Loucy (cell line): Measurements from ENCODE around the gene SUN2.

Experiments used
- H2AFZ ChIP-seq: fragments of 200-600 bp; sonication (generic); 2 replicates; pipeline ENCODE4 v1.6.0; 2016; ENCODE audit warnings: antibody characterized with exemption, mild to moderate bottlenecking, low read length, moderate library complexity
- H3F3A ChIP-seq: fragments of 200-600 bp; 2 replicates; pipeline ENCODE4 v1.6.0; 2016; ENCODE audit warnings: antibody characterized with exemption, low read depth, mild to moderate bottlenecking
- H3K27me3 ChIP-seq: fragments of 200-600 bp; sonication (generic); 2 replicates; pipeline ENCODE4 v1.6.1; 2014; ENCODE audit warnings: low read length, mild to moderate bottlenecking; ENCODE audit not compliant: insufficient read depth, poor library complexity, severe bottlenecking
- H3K36me3 ChIP-seq: fragments of 200-600 bp; sonication (generic); 2 replicates; pipeline ENCODE4 v1.6.1; 2016; ENCODE audit warnings: low read length; ENCODE audit not compliant: insufficient read depth
- H3K4me1 ChIP-seq: fragments of 200-600 bp; sonication (generic); 2 replicates; pipeline ENCODE4 v1.5.1; 2014; ENCODE audit warnings: low read length, mild to moderate bottlenecking; ENCODE audit not compliant: insufficient read depth, poor library complexity, severe bottlenecking
- H3K4me2 ChIP-seq: fragments of 200-600 bp; sonication (generic); 2 replicates; pipeline ENCODE4 v1.6.0; 2014; ENCODE audit warnings: antibody characterized with exemption, low read length, low read depth, mild to moderate bottlenecking; ENCODE audit not compliant: poor library complexity, severe bottlenecking
- H3K4me3 ChIP-seq: fragments of 200-600 bp; sonication (generic); 2 replicates; pipeline ENCODE4 v1.5.1; 2014; ENCODE audit warnings: low read length, mild to moderate bottlenecking, mixed read lengths; ENCODE audit not compliant: poor library complexity, severe bottlenecking
- H3K79me2 ChIP-seq: fragments of 200-600 bp; sonication (generic); 2 replicates; pipeline ENCODE4 v1.6.1; 2014; ENCODE audit warnings: low read length; ENCODE audit not compliant: insufficient read depth
- H3K9ac ChIP-seq: fragments of 200-600 bp; sonication (generic); 2 replicates; pipeline ENCODE4 v1.6.0; 2014; ENCODE audit warnings: mild to moderate bottlenecking, low read depth, low read length, moderate library complexity; ENCODE audit not compliant: poor library complexity, severe bottlenecking
- H3K9me2 ChIP-seq: fragments of 200-600 bp; sonication (generic); replicated peaks from 2 replicates; pipeline ENCODE4 v1.6.1; 2016; ENCODE audit warnings: low read depth, low read length, mixed read lengths
- H3K9me3 ChIP-seq: fragments of 200-600 bp; sonication (generic); 2 replicates; pipeline ENCODE4 v1.6.1; 2014; ENCODE audit warnings: mild to moderate bottlenecking, antibody characterized with exemption, low read length, low read depth; ENCODE audit not compliant: insufficient read depth
- H4K20me1 ChIP-seq: fragments of 200-600 bp; sonication (generic); 2 replicates; pipeline ENCODE4 v1.6.0; 2014; ENCODE audit warnings: antibody characterized with exemption, low read length, mild to moderate bottlenecking; ENCODE audit not compliant: insufficient read depth, poor library complexity, severe bottlenecking
- EZH2phosphoT487 ChIP-seq: fragments of 200-600 bp; IDR thresholded peaks from 2 replicates; pipeline ENCODE4 v1.6.1; 2018; ENCODE audit warnings: antibody characterized with exemption, mild to moderate bottlenecking, moderate library complexity, borderline replicate concordance
- TF ChIP-seq, protein P1 (sequence below): fragments of 200-600 bp; sonication (generic); conservative IDR thresholded peaks from 2 replicates; pipeline ENCODE4 v1.5.1; 2014; ENCODE audit warnings: mild to moderate bottlenecking, antibody characterized with exemption, low read length

The SUN2 gene

GRCh38 chr22:38728871-38729796, 26.7 kb downstream of the SUN2 start:
- Histone ChIP-seq H4K20me1 (peaks cover 3% of the 10 kb centered on the region), H3K9ac (no peak overlapping the region), H3K79me2 (no peaks in the 10 kb centered on the region), H3K9me3 (no peaks in the 10 kb centered on the region), H3K4me1 (no peaks in the 10 kb centered on the region), H3K9me2 (no peaks in the 10 kb centered on the region), H3F3A (no peaks in the 10 kb centered on the region), H3K36me3 (peaks cover 84% of the 10 kb centered on the region; the same call in 1 of the 2 replicates), H3K27me3 (no peaks in the 10 kb centered on the region), H2AFZ (no peak overlapping the region), H3K4me3 (no peak overlapping the region), H3K4me2 (no peak overlapping the region)
- TF ChIP-seq, protein P1, sequence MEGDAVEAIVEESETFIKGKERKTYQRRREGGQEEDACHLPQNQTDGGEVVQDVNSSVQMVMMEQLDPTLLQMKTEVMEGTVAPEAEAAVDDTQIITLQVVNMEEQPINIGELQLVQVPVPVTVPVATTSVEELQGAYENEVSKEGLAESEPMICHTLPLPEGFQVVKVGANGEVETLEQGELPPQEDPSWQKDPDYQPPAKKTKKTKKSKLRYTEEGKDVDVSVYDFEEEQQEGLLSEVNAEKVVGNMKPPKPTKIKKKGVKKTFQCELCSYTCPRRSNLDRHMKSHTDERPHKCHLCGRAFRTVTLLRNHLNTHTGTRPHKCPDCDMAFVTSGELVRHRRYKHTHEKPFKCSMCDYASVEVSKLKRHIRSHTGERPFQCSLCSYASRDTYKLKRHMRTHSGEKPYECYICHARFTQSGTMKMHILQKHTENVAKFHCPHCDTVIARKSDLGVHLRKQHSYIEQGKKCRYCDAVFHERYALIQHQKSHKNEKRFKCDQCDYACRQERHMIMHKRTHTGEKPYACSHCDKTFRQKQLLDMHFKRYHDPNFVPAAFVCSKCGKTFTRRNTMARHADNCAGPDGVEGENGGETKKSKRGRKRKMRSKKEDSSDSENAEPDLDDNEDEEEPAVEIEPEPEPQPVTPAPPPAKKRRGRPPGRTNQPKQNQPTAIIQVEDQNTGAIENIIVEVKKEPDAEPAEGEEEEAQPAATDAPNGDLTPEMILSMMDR, result no peak
- no peak for TF ChIP-seq EZH2phosphoT487

- no peaks in the 10 kb centered on the region for H3K79me2 ChIP-seq
- TF ChIP-seq, protein P1, result no peak
- TF ChIP-seq EZH2phosphoT487, result no peak
- H3K4me3 ChIP-seq, result no peak overlapping the region
- peaks cover 3% of the 10 kb centered on the region for H4K20me1 ChIP-seq
- H3K36me3 ChIP-seq, result peaks cover 94% of the 10 kb centered on the region; the same call in 1 of the 2 replicates
- no peak overlapping the region for H2AFZ ChIP-seq
- no peaks in the 10 kb centered on the region for H3K9me2 ChIP-seq
- H3K27me3 ChIP-seq, result no peaks in the 10 kb centered on the region
- no peaks in the 10 kb centered on the region for H3F3A ChIP-seq
- H3K9ac ChIP-seq, result no peak overlapping the region
- no peaks in the 10 kb centered on the region for H3K9me3 ChIP-seq
- no peaks in the 10 kb centered on the region for H3K4me1 ChIP-seq
- H3K4me2 ChIP-seq, result no peak overlapping the region
Observed at GRCh38 chr22:38727530-38728451, 28.0 kb downstream of the SUN2 start.

GRCh38 chr22:38727123-38727522, 28.7 kb downstream of the SUN2 start:
- no peaks in the 10 kb centered on the region for H3K27me3 ChIP-seq
- H3K9me2 ChIP-seq, result no peaks in the 10 kb centered on the region
- H3K79me2 ChIP-seq, result no peaks in the 10 kb centered on the region
- no peak overlapping the region for H3K4me3 ChIP-seq
- no peak overlapping the region for H3K9ac ChIP-seq
- peaks cover 99% of the 10 kb centered on the region; the same call in 1 of the 2 replicates for H3K36me3 ChIP-seq
- no peak overlapping the region for H3K4me2 ChIP-seq
- peaks cover 3% of the 10 kb centered on the region for H4K20me1 ChIP-seq
- no peaks in the 10 kb centered on the region for H3K4me1 ChIP-seq
- TF ChIP-seq, protein P1, result no peak
- no peak for TF ChIP-seq EZH2phosphoT487
- no peaks in the 10 kb centered on the region for H3K9me3 ChIP-seq
- H3F3A ChIP-seq, result no peaks in the 10 kb centered on the region
- no peak overlapping the region for H2AFZ ChIP-seq
